Heart left ventricle (tissue), 13 donors: ENCODE results near the gene HMHB1.

Experiments
- CTCF ChIP-seq, 12 donors: fragments of 200-600 bp; sonication (generic) in 4 of 12; IDR thresholded peaks; one replicate each; pipeline versions ENCODE4 v1.5.0 to v1.8.0; 2018 to 2022; ENCODE audit warnings: antibody characterized with exemption in 12 of 12, mild to moderate bottlenecking in 5 of 12
- POLR2A ChIP-seq, 2 donors: fragments of 450-650 bp; IDR thresholded peaks; one replicate each; pipeline ENCODE4 v1.6.1; 2017; ENCODE audit warnings: antibody characterized with exemption in 2 of 2, mild to moderate bottlenecking in 2 of 2, moderate library complexity in 2 of 2
- donor health status: ischemic (EF 13 %, LVEDD 7.1; RV severe dilation, severe dysfunction).
- donor health status: DM: no; HTN: yes; CAD: no.
- donor health status: DM: no; HTN: no; CAD: no.
- donor health status: ischemic (EF 25% LVEDD 6.9; RV normal size, moderate dysfunction).
- donor health status: ischemic (EF 25% LVEDD 5.7; RV mildly dilated, moderate dysfunction).
- donor health status: ischemic (EF 35%, LVEDD 5.7; RV mildly dilated, moderate dysfunction).
- donor health status: nonischemic (EF 11% LVEDD 7.7; RV severe dilation, severe dysfunction).
- donor health status: DM: yes; HTN: yes; CAD: no.
- donor health status: PGD.
- donor health status: ischemic (EF 29% LVEDD 5.4; RV normal size, mild dysfunction).
- donor health status: nonischemic (EF 23%, LVEDD 6.1; RV moderate dilation, normal function).

GRCh38 chr5:143771602-143772001, 40.4 kb upstream of the HMHB1 start:
- no peak for TF ChIP-seq POLR2A (IDR thresholded peaks at IDR 0.05)
- TF ChIP-seq CTCF (IDR thresholded peaks at IDR 0.05): no peak
